HS-5 (cell line): ENCODE data around the gene CA5B.
"Not testable (repeated sequence)": the region's sequence is repeated elsewhere in the genome, so short reads cannot be mapped to it uniquely, and the experiment has no call there.

Experiments used
- DNase-seq: peaks from one replicate; pipeline ENCODE4 v3.0.0-alpha.2; 2012; ENCODE audit warnings: low read depth

CA5B gene, protein sequence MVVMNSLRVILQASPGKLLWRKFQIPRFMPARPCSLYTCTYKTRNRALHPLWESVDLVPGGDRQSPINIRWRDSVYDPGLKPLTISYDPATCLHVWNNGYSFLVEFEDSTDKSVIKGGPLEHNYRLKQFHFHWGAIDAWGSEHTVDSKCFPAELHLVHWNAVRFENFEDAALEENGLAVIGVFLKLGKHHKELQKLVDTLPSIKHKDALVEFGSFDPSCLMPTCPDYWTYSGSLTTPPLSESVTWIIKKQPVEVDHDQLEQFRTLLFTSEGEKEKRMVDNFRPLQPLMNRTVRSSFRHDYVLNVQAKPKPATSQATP

GRCh38 chrX:15737959-15738902 is at the start of gene CA5B:
CA5B (plus strand) TSS chrX:15738270; CDS start chrX:15750024, 11,754 bp downstream.
- no peak for DNase-seq

DNA sequence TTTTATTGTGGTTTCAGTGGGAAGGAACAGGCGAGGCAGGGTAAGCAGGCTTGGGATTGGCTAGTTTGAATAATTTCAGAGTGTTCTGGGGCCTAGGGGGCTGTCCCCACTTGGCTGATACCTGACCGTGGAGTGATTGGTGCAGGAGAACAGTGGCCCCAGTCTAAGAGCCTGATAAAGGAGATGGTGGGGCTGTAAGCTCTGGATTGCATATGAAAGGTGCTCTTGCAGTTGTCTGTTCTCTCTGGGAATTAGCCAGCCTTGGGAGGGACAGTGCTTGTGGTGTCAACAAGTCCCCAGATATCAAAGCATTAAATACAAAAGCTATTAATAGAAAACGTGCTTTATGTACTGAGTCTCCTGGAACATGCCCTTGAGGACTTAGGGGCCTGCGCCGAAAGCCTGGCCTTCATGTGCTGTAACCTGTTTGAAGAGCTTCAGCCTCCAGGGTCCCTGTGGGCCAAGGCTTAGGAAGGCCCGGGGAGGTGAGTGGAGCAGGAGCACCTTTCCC is 43.1 kb upstream of the CA5B start:
- no peak for DNase-seq

GRCh38 chrX:15696516-15696915 is 41.6 kb upstream of the CA5B start:
- no peak for DNase-seq

- no peak for DNase-seq
Measured at GRCh38 chrX:15702488-15703371, 35.3 kb upstream of the CA5B start.

GRCh38 chrX:15703809-15704208 is 34.3 kb upstream of the CA5B start:
- DNase-seq = not testable (repeated sequence)

GRCh38 chrX:15704273-15704672 is 33.8 kb upstream of the CA5B start:
- not testable (repeated sequence) for DNase-seq

DNA sequence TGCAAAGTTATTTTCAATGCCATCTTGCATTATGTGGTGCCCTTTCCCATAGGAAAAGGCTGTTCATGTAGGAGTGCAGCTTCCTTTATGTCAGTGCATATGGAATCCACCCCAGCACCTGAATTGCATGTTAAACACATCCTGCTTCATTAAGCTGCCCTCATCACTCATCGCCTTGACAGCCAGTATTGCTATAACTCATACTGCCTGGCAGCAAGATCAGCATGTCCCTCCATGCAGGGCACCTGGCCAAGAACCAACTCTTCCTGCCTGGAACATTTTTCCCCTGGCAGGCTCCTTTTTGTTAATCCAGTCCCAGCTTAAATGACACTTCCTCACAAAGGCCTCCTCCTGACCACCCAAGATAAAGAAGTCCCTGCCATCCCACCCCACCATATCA is 23.5 kb upstream of the CA5B start:
- no peak for DNase-seq

DNA sequence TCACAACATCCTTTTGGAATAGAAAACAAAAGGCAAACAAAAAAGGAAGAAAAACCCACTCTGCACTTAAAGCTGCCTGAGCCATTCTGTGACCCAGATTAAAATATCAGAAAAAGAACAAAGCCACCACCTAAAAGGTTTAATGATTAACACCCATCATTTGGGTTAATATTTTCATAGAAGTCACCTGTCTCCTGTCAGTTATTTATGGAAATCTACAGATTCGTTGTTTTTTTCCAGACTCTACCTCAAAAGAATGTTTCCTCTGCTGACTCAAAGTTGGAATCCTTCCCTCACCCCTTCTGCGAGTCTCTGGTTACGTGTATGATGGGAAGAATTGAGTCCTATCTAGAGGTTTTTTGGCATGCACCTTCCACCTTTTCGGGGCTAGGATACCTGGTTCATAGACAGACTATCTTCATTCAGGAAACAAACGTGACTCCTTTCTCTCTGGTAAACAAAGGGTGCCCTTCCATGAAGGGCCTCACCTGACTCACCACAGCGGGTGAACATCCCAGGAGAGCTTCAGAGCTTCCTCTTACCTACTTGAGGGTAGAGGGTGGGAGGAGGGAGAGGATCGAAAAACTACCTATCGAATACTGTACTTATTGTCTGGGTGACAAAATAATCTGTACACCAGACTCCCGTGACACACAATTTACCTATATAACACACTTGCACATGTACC is 19.6 kb upstream of the CA5B start:
- no peak for DNase-seq

DNA sequence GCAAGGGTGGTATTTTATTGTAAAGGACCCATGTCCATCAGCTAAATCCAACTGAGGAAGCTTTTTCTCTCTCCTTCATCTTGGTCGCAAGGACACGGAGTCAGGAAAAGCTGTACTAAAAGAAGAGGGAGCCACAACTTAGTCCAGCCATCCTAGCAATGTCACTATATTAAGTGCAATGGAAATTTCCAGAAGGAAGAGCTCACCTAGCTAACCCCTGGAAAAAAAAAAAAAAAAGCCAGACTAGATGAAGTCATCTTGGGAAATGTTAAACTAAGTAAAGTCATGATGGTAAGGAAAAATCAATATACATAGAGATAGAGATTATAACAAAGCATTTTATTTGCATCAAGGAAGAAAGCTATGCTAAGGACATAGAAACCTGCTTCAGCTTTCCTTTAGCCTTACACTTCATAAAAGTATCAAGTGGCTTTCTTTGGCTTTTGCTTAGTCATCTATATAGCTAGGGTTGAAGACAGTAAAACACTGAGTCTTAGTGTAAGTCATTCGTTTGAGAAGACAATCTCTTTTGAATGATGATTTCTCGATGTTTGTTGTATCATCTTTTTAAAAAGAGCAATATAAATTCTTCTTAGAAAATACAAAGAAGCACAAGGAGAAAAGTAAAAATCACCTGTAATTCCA is 18.6 kb upstream of the CA5B start:
- no peak for DNase-seq

DNA sequence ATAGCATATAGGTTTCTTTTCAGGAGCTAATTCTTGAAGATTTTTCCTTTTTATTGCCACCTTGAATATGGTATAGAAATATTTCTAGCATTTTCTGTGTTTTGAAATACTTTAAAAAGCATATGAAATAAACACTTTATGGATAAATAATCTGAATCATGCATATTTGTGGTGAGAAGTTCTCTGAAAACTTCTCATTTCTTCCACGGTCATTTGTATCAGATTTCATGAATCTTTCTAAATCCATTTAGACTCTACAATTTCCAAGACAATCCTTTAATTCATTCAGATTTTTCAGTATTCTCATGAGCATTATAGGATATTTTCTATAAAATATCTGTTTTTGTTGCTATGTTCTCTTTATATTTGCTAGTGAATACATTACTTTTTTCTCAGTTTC is 16.2 kb upstream of the CA5B start:
- DNase-seq = no peak

- DNase-seq = no peak
Measured at GRCh38 chrX:15723887-15724517, 14.1 kb upstream of the CA5B start.

- DNase-seq = no peak
Measured at GRCh38 chrX:15724911-15725310, 13.2 kb upstream of the CA5B start.

GRCh38 chrX:15731368-15731767 is 6.7 kb upstream of the CA5B start:
- not testable (repeated sequence) for DNase-seq

- DNase-seq = no peak
Measured at GRCh38 chrX:15737190-15737958, 696 bp upstream of the CA5B start.

DNA sequence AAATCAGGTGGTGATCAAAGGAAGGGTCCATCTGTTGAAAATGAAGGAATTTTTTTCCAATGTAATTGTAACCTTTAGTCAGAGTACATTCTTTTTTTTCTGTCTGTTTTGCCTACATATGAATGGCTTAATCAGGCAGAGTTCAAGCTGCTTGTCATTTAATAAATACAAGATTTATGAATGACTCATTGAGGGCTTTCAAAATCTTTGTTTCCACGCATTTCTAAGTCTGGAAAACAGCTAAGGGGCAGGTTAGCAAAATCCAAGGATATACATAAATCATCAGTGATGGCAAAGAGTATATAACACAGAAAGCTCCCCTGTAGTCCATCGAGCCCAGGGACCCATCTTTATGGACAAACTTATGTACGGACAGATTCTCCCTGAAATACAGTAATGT is 1.8 kb downstream of the CA5B start:
- DNase-seq = no peak

DNA sequence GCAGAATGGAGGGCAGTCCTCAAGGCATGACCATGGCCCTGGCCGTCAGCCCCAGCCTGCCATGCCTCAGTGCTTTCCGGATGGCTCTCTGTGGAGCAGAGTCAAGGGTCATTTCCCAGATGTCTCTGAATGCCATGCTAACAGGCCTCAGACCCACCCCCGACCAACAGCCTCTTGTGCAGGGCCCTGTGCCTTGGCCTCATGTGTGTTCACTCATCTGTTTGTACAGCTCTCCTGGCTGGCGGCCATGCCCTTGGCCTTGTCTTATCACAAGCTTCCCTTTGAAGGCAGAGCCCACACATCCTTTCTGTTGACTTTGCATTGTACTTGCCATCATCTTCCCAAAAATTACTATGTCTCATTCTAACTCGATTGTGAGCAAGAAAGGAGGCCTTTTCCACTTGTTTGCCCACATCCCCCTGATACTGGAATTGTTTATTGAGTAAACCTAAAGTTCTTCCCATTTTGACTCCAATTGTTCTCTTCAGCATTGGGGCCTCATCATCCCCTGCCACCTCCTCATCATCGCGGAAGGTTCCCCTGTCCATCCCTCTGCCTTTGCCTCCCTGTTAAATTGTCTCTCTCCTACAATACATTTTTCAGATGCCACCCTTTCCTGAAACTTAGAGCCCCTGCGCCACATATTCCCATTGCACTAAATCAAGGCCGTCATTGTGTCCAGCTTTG is 6.3 kb downstream of the CA5B start:
- no peak for DNase-seq

DNA sequence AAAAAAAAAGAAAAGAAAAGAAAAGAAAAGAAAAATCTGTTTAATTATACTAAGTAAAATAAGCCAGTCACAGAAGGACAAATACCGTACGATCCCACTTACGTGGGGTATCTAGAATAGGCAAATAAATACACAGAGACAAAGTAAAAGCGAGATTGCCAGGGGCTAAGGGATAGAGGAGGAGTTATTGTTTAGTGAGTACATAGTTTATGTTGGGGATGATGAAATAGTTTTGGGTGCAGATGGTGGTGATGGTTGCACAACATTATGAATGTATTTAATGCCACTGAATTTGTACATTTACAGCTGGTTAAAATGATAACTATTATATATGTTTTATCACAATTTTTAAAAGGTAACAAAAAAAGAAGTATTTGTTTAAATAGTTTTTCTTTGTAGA is 7.1 kb downstream of the CA5B start:
- no peak for DNase-seq

DNA sequence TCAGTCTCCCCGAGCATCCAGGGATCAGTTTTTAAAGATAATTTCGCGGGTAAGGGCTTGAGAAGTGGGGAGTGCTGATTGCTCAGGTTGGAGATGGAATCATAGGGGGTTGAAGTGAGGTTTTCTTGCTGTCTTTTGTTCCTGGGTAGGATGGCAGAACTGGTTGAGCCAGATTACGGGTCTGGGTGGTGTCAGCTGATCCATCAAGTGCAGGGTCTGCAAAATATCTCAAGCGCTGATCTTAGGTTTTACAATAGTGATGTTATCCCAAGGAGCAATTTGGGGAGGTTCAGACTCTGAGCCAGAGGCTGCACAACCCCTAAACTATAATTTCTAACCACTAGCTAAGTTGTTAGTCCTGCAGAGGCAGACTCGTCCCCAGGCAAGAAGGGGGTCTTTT is 8.6 kb downstream of the CA5B start:
- DNase-seq = not testable (repeated sequence)

DNA sequence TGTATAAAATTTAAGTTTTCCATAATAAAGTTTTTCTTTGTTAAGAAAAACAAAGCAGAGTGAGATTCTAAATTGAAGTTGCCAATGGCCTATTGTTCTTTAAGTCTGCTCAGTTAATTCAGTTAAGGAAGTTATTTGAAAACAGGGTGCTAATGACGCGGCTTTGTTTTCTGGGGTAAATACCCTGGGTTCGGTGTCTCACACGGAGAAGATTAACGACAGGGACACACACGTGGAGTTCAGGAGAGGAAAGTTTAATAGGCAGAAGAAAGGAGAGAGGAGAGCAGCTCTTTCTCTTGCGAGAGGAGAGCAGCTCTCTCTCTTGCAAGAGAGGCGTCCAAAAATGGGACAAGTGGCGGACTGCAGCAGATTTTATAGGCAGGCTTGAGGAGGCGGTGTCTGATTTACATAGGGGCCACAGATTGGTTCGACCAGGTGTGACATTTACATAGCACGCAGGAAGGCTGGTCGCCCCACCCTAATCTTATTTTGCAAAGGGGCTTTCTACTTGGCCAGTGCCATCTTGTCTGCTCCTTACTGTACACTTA is 9.6 kb downstream of the CA5B start:
- no peak for DNase-seq
